ENCODE measurements around the gene MTRF1.

- TF ChIP-seq RAD21 (conservative IDR thresholded peaks at IDR 0.05 in 1 of 2, IDR thresholded peaks at IDR 0.05 in 1 of 2) = no peak
- TF ChIP-seq CBX2 (IDR thresholded peaks at IDR 0.05; ENCODE audit: borderline replicate concordance, low read depth) = no peak
These were observed 10.6 kb upstream of the MTRF1 start for GRCh38 chr13:41273831-41274441.
